GM12878 (cell line): Measurements from ENCODE around the gene CCBE1. TPM values are rescaled to one million over a fixed set of nuclear protein-coding genes. Genes with fewer than 3 reads are reported as not detected.

ENCODE experiments used
- ATAC-seq: fragments of 200-7000 bp; cut with Tn5 transposase; 3 replicates; pipeline ENCODE4 v1.9.1; 2020; ENCODE audit warnings: mild to moderate bottlenecking, moderate library complexity
- BruUV-seq: library from RNA; stranded (reverse); fragments of 400-500 nt; replicated peaks from 2 replicates; lab custom pipeline; 2021; lab: Mats Ljungman, UMichigan
- CTCF ChIA-PET: fragments of 300-600 bp; sonication (Branson Sonifier 250); formaldehyde crosslinking; extraction: SDS; loops from one replicate; lab custom pipeline; 2021; ENCODE audit warnings: inconsistent platforms; lab: Yijun Ruan, JAX
- POLR2A ChIA-PET: fragments of 350-600 bp; formaldehyde crosslinking; extraction: SDS; loops from one replicate; lab custom pipeline; 2021; ENCODE audit warnings: inconsistent platforms; lab: Charles Lee
- RAD21 ChIA-PET: fragments of 300-600 bp; sonication (Branson Sonifier 250); formaldehyde crosslinking; loops from one replicate; lab custom pipeline; 2023; ENCODE audit warnings: antibody characterized with exemption; ENCODE audit not compliant: unreplicated experiment; lab: Charles Lee
- SMC1A ChIA-PET: fragments of 300-600 bp; sonication (Branson Sonifier 250); formaldehyde crosslinking; loops from one replicate; lab custom pipeline; 2023; ENCODE audit not compliant: unreplicated experiment, uncharacterized antibody; lab: Charles Lee
- DNase-seq: peaks from one replicate; pipeline ENCODE4 v3.0.0-alpha.2; 2011; ENCODE audit warnings: low read depth, low spot score
- FAIRE-seq: peaks from 3 replicates; lab custom pipeline; 2011; peaks lifted over from hg19 to GRCh38; lab: Jason Lieb, UNC
- H2AFZ ChIP-seq: 2 replicates; pipeline ENCODE4 v1.6.0; 2011; ENCODE audit warnings: low read depth, low read length, control low read depth; ENCODE audit not compliant: control insufficient read depth
- H3K27ac ChIP-seq: 2 replicates; pipeline ENCODE4 v1.5.1; 2011; ENCODE audit warnings: control low read depth; ENCODE audit not compliant: control insufficient read depth, insufficient read depth
- H3K27me3 ChIP-seq, 2 experiments: replicated peaks in 1 of 2; 2 replicates each; pipeline versions ENCODE4 v1.6.0 to v1.6.1; 2011; ENCODE audit warnings: low read length in 1 of 2; ENCODE audit not compliant: control insufficient read depth in 2 of 2, insufficient read depth in 2 of 2
- H3K36me3 ChIP-seq, 2 experiments: 2 replicates each; pipeline ENCODE4 v1.5.1; 2011; ENCODE audit warnings: low read length in 1 of 2; ENCODE audit not compliant: control insufficient read depth in 2 of 2, insufficient read depth in 2 of 2
- H3K4me1 ChIP-seq: 2 replicates; pipeline ENCODE4 v1.6.1; 2011; ENCODE audit warnings: mild to moderate bottlenecking, low read length, moderate library complexity, mixed read lengths; ENCODE audit not compliant: control insufficient read depth, insufficient read depth
- H3K4me2 ChIP-seq: 2 replicates; pipeline ENCODE4 v1.6.0; 2011; ENCODE audit warnings: control low read depth; ENCODE audit not compliant: control insufficient read depth, insufficient read depth
- H3K4me3 ChIP-seq: fragments of 200-600 bp; sonication (generic); 2 replicates; pipeline ENCODE4 v1.5.1; 2016
- H3K79me2 ChIP-seq: 2 replicates; pipeline ENCODE4 v1.6.0; 2011; ENCODE audit warnings: low read length; ENCODE audit not compliant: control insufficient read depth, insufficient read depth
- H3K9ac ChIP-seq: 2 replicates; pipeline ENCODE4 v1.8.0; 2011; ENCODE audit warnings: low read length, control low read depth, mixed read lengths; ENCODE audit not compliant: control insufficient read depth, insufficient read depth
- H3K9me3 ChIP-seq: replicated peaks from 3 replicates; pipeline ENCODE4 v1.5.1; 2011; ENCODE audit warnings: mild to moderate bottlenecking, low read length; ENCODE audit not compliant: control insufficient read depth, insufficient read depth
- H4K20me1 ChIP-seq: 2 replicates; pipeline ENCODE4 v1.6.0; 2011; ENCODE audit not compliant: control insufficient read depth, insufficient read depth
- BCLAF1 ChIP-seq: fragments of 450-650 bp; IDR thresholded peaks from 2 replicates; pipeline ENCODE4 v1.6.1; 2017; ENCODE audit warnings: antibody characterized with exemption, mild to moderate bottlenecking, moderate library complexity
- CREB1 ChIP-seq: IDR thresholded peaks from 2 replicates; pipeline ENCODE4 v1.6.1; 2012; ENCODE audit warnings: low read depth, mild to moderate bottlenecking, inconsistent platforms
- CREM ChIP-seq: IDR thresholded peaks from 2 replicates; pipeline ENCODE4 v1.6.1; 2014; ENCODE audit warnings: antibody characterized with exemption, low read depth
- ELK1 ChIP-seq: IDR thresholded peaks from 2 replicates; pipeline ENCODE4 v1.6.1; 2012; ENCODE audit warnings: low read depth, low read length, improper control_type of control experiment
- MAX ChIP-seq: IDR thresholded peaks from 2 replicates; pipeline ENCODE4 v1.6.1; 2012; ENCODE audit warnings: low read depth, low read length, improper control_type of control experiment
- SIX5 ChIP-seq: IDR thresholded peaks from 2 replicates; pipeline ENCODE4 v1.6.1; 2011; ENCODE audit warnings: mild to moderate bottlenecking, low read depth, low read length, moderate library complexity; ENCODE audit not compliant: severe bottlenecking
- SMAD5 ChIP-seq: IDR thresholded peaks from 2 replicates; pipeline ENCODE4 v1.6.1; 2016; ENCODE audit warnings: antibody characterized with exemption, low read depth
- SMARCA5 ChIP-seq: fragments of 450-650 bp; IDR thresholded peaks from 2 replicates; pipeline ENCODE4 v1.6.1; 2017; ENCODE audit warnings: mild to moderate bottlenecking
- SP1 ChIP-seq: IDR thresholded peaks from one replicate; pipeline ENCODE4 v1.6.1; 2011; ENCODE audit warnings: low read depth, low read length
- SREBF1 ChIP-seq: IDR thresholded peaks from 2 replicates; pipeline ENCODE4 v1.6.1; 2012; ENCODE audit warnings: mild to moderate bottlenecking, low read length
- SUPT20H ChIP-seq: IDR thresholded peaks from 2 replicates; pipeline ENCODE4 v1.6.1; 2011; ENCODE audit warnings: low read depth, mild to moderate bottlenecking, low read length, moderate library complexity, borderline replicate concordance; ENCODE audit not compliant: control insufficient read depth
- YY1 ChIP-seq: IDR thresholded peaks from 2 replicates; pipeline ENCODE4 v1.6.1; 2011; ENCODE audit warnings: low read depth, mild to moderate bottlenecking, low read length
- ZBED1 ChIP-seq: IDR thresholded peaks from 2 replicates; pipeline ENCODE4 v1.6.1; 2016; ENCODE audit warnings: borderline replicate concordance
- ZNF207 ChIP-seq: fragments of 450-650 bp; IDR thresholded peaks from 2 replicates; pipeline ENCODE4 v1.6.1; 2014; ENCODE audit warnings: antibody characterized with exemption, mild to moderate bottlenecking, borderline replicate concordance
- ZNF24 ChIP-seq: fragments of 450-650 bp; IDR thresholded peaks from 2 replicates; pipeline ENCODE4 v1.6.1; 2017; ENCODE audit warnings: antibody characterized with exemption, mild to moderate bottlenecking
- ZSCAN29 ChIP-seq: fragments of 450-650 bp; IDR thresholded peaks from 2 replicates; pipeline ENCODE4 v1.6.1; 2017; ENCODE audit warnings: mild to moderate bottlenecking, moderate library complexity
- WGBS: methylation state at CpG from one replicate; pipeline ENCODE4 v1.1.6; 2016; ENCODE audit warnings: low lambda C conversion rate; ENCODE audit not compliant: insufficient replicate concordance, insufficient coverage; ENCODE audit errors: missing lambda C conversion rate; 5-methylcytosine and 5-hydroxymethylcytosine counted together
- in situ Hi-C: fragments of 300-500 bp; cut with MboI; formaldehyde crosslinking; loops from 9 replicates; pipeline ENCODE4 v1.14.3; 2018; ENCODE audit warnings: mixed read lengths
- intact Hi-C: fragments of 100-400 bp; cut with micrococcal nuclease; formaldehyde crosslinking; loops from one replicate; pipeline ENCODE4 v1.14.2; 2022; ENCODE audit not compliant: unreplicated experiment
- polyA plus RNA-seq, 11 experiments: library from polyadenylated mRNA; depleted of rRNA in 4 of 11; unstranded in 6 of 11; stranded (reverse) in 5 of 11; fragments of >200 nt; fragmentation: Nextera tagmentation in 4 of 11; fragmentation: Illumina TruSeq in 1 of 11; extraction: Ambion mirVana in 4 of 11; extraction: Trizol in 1 of 11; gene quantifications; 1 replicate in 1 of 11; 2 replicates in 10 of 11; pipeline versions ENCODE4 v1.2.1 to v1.2.3, GENCODE V29; 2011 to 2016; ENCODE audit warnings: inconsistent platforms in 2 of 11, missing spikeins in 2 of 11, low read depth in 1 of 11
- total RNA-seq, 4 experiments: library from RNA; depleted of rRNA in 3 of 4; stranded (reverse); fragments of >200 nt in 3 of 4; fragmentation: Illumina TruSeq in 1 of 4; extraction: Trizol in 1 of 4; gene quantifications; 2 replicates each; pipeline versions ENCODE4 v1.2.1 to v1.2.3, GENCODE V29; 2013 to 2021

The CCBE1 gene
- total and polyA plus RNA-seq, 10 of the 15 experiments (the other 5 are each of a cell fraction or from before 2014, with no cell fraction given), result 0.03 to 0.49 (median 0.04) TPM; not detected in 7

GRCh38 chr18:59551902-59552635 lies 145.2 kb downstream of the CCBE1 start:
- H3K4me1 ChIP-seq, result no peaks in the 10 kb centered on the region
- ChIA-PET RAD21 (no interaction called here), SMC1A (no interaction called here), CTCF (no interaction called here), POLR2A (no interaction called here)
- intact Hi-C loops (no loop called here), in situ Hi-C loops (no loop called here)
- no peak overlapping the region for H2AFZ ChIP-seq
- H3K27ac ChIP-seq, result no peak overlapping the region
- no peak for ATAC-seq
- FAIRE-seq, result no peak
- no peak overlapping the region for H3K9ac ChIP-seq
- no peaks in the 10 kb centered on the region for H3K9me3 ChIP-seq
- BruUV-seq, result no TSS peak
- WGBS, result 38% methylated on average over 10 of the region's 10 CpGs
- no peak overlapping the region for H3K4me2 ChIP-seq
- no peak overlapping the region for H3K4me3 ChIP-seq
- DNase-seq, result no peak
- H3K36me3 ChIP-seq, result no peaks in the 10 kb centered on the region
- H3K27me3 ChIP-seq, result no peaks in the 10 kb centered on the region; a peak in 1 of 4 replicates
- TF ChIP-seq CREM (no peak), SREBF1 (no peak), SP1 (no peak), SMARCA5 (no peak), ZNF24 (no peak)
- H4K20me1 ChIP-seq, result no peaks in the 10 kb centered on the region
- no peaks in the 10 kb centered on the region for H3K79me2 ChIP-seq

- WGBS, result 13% methylated on average over 4 of the region's 4 CpGs
- intact Hi-C loops, result no loop called here
- Histone ChIP-seq H4K20me1 (no peaks in the 10 kb centered on the region), H3K9ac (no peak overlapping the region), H3K4me3 (no peak overlapping the region), H3K9me3 (no peaks in the 10 kb centered on the region), H3K36me3 (no peaks in the 10 kb centered on the region), H3K4me2 (no peak overlapping the region), H2AFZ (no peak overlapping the region), H3K27me3 (no peaks in the 10 kb centered on the region; a peak in 1 of 4 replicates), H3K79me2 (no peaks in the 10 kb centered on the region), H3K27ac (no peak overlapping the region), H3K4me1 (no peaks in the 10 kb centered on the region)
- CTCF ChIA-PET, result no interaction called here
- in situ Hi-C loops, result no loop called here
- FAIRE-seq, result no peak
- POLR2A ChIA-PET, result no interaction called here
- RAD21 ChIA-PET, result no interaction called here
- ATAC-seq, result no peak
- SMC1A ChIA-PET, result interaction anchor here (0.8 kb wide), 1 partner anchor 17 kb away, joined by 3 read pairs; no protein-coding TSS in a partner anchor
- DNase-seq, result no peak
- BruUV-seq, result no TSS peak
- TF ChIP-seq ZNF207, result no peak
- no peak for TF ChIP-seq YY1
- TF ChIP-seq BCLAF1, result no peak
- TF ChIP-seq ELK1, result no peak
- no peak for TF ChIP-seq SMARCA5
- no peak for TF ChIP-seq ZBED1
- TF ChIP-seq SMAD5, result no peak
- no peak for TF ChIP-seq MAX
- TF ChIP-seq SIX5, result no peak
- TF ChIP-seq ZSCAN29, result no peak
- TF ChIP-seq CREB1, result no peak
- TF ChIP-seq SUPT20H, result no peak
Measured at GRCh38 chr18:59550174-59550516, 147.1 kb downstream of the CCBE1 start.
